GM12874 (cell line): ENCODE data around the gene AP2B1.

Experiments
- CTCF ChIP-seq: IDR thresholded peaks from 2 replicates; pipeline ENCODE4 v1.5.1; 2011; ENCODE audit warnings: low read depth, mild to moderate bottlenecking, control low read depth, low read length, moderate library complexity; ENCODE audit not compliant: insufficient read depth

Gene AP2B1

GRCh38 chr17:35614810-35615209, 27.7 kb downstream of the AP2B1 start:
- TF ChIP-seq CTCF, result no peak

- no peak for TF ChIP-seq CTCF
Observed at GRCh38 chr17:35616536-35616935, 29.4 kb downstream of the AP2B1 start.

- TF ChIP-seq CTCF, result no peak
Observed at GRCh38 chr17:35617505-35617904, 30.4 kb downstream of the AP2B1 start.

GRCh38 chr17:35618628-35619027, 31.5 kb downstream of the AP2B1 start:
- no peak for TF ChIP-seq CTCF

- no peak for TF ChIP-seq CTCF
Observed at GRCh38 chr17:35621768-35622167, 34.6 kb downstream of the AP2B1 start.

GRCh38 chr17:35627417-35627816, 40.3 kb downstream of the AP2B1 start:
- TF ChIP-seq CTCF, result no peak

- no peak for TF ChIP-seq CTCF
Observed at GRCh38 chr17:35630530-35631148, 43.5 kb downstream of the AP2B1 start.

- TF ChIP-seq CTCF, result no peak
Observed at GRCh38 chr17:35641032-35641431, 53.9 kb downstream of the AP2B1 start.
